CD4-positive, alpha-beta T cell treated with Interleukin-15 for 4 hours (primary cell): ENCODE results near the gene PARP8.
"Not testable (repeated sequence)": the region's sequence is repeated elsewhere in the genome, so short reads cannot be mapped to it uniquely, and the experiment has no call there.

Source experiments
- DNase-seq: peaks from one replicate; pipeline ENCODE4 v3.0.0-alpha.2; 2020; ENCODE audit warnings: low spot score

The PARP8 gene, protein sequence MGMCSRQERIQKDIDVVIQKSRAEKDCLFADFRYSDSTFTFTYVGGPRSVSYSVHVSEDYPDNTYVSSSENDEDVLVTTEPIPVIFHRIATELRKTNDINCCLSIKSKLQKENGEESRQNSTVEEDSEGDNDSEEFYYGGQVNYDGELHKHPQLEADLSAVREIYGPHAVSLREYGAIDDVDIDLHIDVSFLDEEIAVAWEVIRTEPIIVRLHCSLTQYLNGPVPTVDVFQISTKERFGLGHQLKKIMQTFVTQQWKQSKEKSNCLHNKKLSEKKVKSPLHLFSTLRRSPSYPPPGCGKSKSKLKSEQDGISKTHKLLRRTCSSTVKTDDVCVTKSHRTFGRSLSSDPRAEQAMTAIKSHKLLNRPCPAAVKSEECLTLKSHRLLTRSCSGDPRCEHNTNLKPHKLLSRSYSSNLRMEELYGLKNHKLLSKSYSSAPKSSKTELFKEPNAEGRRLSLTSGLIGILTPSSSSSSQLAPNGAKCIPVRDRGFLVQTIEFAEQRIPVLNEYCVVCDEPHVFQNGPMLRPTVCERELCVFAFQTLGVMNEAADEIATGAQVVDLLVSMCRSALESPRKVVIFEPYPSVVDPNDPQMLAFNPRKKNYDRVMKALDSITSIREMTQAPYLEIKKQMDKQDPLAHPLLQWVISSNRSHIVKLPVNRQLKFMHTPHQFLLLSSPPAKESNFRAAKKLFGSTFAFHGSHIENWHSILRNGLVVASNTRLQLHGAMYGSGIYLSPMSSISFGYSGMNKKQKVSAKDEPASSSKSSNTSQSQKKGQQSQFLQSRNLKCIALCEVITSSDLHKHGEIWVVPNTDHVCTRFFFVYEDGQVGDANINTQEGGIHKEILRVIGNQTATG

DNA sequence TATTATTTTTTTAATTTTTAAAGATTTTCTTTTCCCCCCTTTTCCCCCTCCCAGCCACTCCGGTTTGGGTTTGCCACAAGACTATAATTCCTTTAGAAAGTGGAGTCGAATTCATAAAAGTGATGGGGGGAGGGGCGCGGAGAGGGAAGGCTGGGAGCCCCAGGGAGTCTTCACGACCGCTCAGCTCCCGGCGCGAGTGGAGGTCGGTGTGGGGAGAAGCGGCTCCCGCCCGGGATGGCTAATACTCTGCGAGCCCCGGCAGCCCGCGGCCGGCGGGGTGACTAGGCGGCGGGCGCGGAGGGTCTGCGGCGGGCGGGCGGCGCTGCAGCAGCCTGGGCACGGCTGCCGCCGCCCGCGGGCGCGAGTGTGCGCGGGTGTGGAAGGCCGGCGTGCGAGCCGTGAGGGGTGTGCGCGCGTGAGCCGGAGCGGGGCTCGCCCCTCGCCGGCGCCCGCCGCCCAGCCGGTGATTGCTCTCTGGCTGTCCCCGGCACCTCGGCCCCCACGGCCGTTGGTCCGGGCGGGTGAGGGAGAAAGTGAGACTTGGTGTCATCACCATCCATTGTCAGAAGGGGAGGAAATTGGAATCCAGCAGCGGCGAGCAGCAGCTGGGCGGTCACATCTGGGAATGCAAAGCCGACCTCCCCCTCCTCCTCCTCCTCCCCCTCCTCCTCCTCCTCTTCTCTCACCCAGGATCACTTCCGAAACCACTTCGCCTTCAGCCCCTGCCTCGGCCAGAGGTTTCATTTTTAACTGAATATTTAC, at the start of gene PARP8:
PARP8 (plus strand) TSS at position 377 of the 762 bp plus-strand sequence. CDS start 459 bp downstream, outside the sequence.
- peak; percentile 40 for DNase-seq

DNA sequence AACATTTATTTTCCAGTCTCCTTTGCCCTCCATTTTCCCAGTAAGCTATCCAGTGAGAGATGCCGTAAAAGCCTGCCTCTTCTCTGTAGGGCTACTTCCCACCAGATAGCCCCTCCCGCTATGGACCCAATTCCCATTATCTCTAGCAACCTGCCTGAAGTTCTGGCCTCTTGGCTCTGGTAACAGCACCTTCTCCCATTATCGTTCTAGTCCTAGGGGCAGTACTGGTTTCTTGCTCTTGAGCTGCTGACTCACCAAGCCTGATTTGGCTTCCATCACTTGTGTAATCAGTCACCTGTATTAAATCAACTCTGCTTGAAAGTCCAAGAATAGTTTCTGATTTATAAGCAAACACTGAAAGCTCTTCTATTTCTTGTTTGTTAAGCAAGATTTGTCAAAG, 42.8 kb upstream of the PARP8 start:
- no peak for DNase-seq

DNA sequence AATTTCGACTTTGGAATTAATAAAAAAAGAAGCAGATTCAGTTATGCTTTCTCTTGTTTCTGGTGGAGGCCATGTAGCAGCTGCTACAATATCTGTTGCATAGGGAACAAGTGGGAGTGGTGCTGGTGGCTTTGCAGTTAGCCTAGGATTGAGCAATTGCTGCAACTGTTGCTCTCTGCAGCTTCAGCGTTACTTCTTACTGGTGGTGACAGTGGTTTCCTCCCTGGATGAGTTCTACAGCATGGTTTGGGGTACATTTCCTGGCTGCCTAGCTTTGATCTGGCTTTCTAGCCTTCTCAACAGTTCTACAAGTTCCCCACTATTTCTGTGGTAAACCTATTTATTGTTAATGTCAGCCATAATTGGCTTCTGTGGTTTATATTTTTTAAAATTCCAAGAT, 31.6 kb upstream of the PARP8 start:
- DNase-seq = peak; percentile 54

DNA sequence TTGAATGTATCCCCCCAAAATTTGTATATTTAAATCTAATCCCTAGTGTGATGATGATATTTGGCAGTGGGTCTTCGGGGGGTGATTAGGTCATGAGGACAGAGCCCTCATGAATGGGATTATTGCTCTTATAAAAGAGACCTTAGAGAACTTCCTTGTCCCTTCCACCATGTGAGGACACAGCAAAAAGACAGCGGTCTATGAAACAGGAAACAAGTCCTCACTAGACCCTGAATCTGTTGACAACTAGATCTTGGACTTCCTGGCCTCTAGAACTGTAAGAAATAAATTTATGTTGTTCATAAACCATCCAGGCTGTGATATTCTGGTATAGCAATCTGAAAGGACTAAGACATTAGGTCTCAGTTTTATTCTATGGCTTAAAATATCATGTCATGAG, 28.9 kb upstream of the PARP8 start:
- DNase-seq = not testable (repeated sequence)

DNA sequence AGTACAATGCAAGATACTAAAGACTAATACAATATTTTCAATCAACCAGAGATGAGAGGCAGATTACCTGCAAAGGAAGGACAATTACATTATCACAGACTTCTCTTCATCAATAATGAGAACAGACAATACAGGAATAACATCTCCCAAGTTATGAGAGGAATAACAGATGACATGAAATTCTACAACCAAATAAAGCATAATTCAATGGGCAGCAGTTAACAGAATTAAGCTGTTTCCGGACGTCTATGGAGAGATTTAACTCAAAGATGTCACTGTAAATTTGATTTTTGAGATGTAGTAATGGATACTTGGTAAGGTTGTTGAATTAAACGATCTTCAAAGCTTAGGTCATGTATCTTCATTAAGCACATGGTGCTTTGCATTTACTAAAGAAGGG, 19.8 kb upstream of the PARP8 start:
- DNase-seq = no peak

DNA sequence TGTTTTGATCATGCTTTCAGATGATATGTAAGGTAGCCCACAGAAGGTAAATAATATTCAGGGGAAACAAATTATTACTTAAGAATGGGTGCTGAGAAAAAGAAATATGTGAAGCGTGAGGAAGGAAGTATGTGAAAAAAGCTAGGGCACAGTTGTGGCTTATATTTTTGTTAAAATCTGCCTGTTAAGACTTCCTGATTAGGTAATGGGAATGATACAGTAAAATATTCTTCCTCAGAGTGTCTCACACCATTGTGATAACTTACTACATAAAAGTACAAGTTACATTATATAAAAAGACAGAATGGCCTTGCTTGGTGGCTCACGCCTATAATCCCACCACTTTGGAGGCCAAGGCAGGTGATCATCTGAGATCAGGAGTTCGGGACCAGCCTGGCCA, 18.7 kb upstream of the PARP8 start:
- DNase-seq = no peak

DNA sequence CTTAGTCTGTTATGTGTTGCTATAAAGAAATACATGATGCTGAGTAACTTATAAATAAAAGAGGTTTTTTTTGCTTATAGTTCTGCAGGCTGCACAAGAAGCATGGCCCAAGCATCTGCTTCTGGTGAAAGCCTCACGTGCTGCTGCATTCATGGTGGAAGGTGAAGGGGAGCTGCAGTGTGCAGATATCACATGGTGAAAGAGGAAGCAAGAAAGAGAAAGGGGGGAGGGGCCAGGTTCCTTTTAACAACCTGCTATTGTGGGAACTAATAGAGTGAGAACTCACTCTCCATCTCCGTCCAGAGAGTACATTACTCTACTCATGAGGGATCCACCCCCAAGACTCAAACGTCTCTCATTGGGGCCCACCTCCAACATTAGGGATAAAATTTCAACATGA, 12.5 kb upstream of the PARP8 start:
- DNase-seq = no peak

DNA sequence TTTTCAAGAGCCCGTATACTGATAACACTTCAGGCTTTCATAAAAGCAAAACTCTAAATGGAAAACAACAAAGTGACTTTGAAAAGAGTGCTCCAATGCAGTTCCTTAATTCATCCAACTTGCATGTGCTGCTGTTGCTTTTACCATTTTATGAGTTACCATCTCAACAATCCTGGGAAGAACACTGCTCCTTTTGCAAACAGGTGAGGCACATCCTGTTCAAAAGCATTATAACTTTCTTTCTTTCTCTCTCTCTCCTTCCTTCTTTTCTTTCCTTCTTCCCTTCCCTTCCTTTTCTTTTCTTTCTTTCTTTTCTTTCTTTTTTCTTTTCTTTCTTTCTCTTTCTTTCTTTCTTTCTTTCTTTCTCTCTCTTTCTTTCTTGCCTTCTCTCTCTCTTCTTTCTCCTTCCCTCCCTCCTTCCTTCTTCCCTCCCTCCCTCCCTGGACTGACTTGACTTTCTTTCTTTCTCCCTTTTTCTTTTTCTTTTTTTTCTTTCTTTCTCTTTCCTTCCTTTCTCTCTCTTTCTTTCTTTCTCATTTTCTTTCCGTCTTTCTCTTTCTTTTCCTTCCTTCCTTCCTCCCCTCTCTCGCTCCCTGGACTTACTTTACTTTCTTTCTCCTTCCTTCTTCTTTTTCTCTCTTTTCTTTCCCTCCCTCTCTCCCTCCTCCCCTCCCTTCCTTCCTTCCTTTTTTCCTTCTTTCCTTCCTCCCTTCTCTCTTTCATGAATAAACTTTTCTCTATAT, 11.2 kb upstream of the PARP8 start:
- DNase-seq = no peak

- DNase-seq = no peak
These were observed 10.6 kb upstream of the PARP8 start for GRCh38 chr5:50655810-50656205.

GRCh38 chr5:50657044-50657443, 9.4 kb upstream of the PARP8 start:
- DNase-seq = no peak

DNA sequence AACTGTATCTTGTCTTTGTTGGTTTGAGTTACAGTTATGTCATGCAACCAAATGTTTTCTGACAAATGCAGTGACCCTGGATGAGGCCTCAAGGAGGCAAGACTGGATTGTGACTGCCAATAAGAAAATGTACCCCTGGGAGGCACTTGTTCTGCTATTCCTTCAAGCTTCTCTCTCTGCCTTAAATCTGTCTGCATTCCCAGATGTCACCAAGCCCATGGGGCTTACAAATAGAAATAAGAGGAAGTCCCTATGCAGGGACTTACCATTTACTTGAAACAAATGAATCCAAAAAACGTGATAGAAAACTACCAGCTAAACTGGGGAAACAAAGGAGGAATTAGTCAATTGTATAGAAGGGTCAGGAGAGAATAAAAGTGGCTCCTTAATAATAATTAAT, 8.2 kb upstream of the PARP8 start:
- no peak for DNase-seq

DNA sequence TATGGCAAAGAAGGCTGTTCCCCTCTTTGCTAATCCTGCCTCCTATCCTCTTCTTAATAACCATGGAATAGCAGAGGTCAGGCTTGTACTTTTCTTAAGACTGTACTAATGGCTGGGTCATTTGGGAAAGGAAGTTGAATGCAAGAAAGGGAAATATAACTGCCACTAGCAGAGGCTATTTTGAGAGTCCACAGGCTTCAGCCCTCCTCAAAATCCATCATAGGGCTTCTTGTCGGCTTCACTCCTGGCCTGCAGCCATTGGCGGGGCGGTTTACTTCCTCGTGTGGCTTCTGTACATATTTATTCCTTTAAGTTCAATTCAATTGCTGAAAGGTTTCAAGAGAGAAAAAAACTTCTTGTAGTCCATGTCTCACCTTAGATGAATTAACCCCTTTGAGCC, 2.8 kb upstream of the PARP8 start:
- no peak for DNase-seq

- DNase-seq = no peak
These were observed 1.3 kb upstream of the PARP8 start for GRCh38 chr5:50665091-50665490.

DNA sequence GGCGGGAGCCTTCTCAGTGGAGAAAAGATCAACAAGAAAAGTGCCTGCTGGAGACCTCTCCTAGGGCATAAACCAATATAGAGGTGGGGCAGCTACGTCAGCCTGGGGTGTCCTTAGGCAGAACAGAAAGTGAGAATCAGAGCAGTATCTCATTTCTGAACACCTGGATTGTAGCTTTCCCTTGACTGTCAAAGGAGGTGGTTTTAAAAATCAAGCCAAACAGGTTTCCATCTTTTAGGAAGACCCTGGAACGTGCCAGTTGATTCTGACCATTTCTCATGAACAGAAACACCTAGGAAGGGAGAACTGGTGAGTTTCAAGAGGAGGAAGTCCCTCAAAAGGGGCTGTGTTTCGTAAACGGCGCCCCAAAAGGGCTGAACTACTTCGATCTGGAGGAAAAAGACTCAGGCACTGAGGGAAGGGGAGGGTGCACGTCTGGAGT, 655 bp upstream of the PARP8 start:
- peak; percentile 43 for DNase-seq

GRCh38 chr5:50667023-50667652, 701 bp downstream of the PARP8 start:
- DNase-seq = no peak

DNA sequence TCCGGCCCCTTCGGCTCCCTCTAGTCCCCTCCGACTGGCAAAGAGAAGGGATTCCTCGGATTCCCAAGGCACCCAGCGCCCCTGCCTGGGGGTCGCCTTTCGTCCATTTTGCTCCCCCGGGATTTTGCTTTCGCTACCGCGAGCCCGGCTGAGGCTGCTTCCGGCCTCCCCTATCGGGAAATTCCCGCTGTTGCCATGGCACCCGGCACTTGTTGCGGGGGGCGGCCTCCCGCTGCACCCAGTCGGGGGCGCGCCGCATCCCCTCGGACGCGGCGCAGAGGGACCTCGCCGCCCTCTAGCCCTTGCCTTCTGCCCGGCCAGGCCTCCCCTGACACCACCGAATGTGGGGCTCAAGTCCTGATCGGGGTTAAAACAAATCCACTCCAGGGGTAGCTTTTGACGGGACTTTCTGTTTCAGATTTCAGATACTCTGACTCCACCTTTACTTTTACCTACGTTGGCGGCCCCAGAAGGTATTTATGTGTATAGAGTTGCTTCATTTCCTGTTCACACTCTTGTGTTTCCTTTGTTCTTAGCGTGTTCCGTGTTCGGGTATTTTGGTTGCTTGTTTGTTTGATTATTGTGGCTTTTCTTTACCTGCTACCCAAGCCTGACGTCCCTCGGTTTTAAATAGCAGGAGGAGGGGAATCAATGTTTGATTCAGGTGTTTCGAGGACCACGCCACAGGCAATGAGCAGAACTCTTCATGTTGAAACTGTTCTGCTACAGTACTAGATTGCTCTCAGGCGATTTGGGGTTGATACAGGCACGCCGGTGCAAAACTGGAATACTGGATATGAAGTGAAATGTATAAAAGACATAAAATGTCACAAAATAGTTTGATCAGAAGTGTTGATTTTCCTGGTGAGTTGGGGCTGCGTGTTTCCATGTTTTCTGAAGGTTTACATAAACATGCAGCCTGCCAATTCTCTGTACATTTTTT, 1.5 kb downstream of the PARP8 start:
- peak; percentile 85 for DNase-seq

DNA sequence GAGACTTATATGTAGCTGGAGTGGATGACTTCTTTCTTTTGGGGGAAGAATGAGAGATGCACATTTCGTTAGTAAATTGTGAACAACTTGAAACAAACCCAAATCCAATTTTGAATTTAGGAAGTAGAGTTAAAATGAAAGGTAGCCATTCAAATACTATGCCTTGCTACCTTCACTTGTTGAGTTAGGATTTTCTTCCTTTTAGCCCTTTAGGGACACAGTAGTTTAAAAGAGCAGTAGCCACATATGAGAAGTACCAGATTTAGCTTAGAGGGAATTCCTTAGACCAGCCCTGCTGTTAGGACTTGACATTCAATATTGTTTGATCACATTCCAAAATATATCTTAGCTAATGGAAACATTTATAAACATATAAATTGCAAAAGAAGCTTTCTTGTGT, 2.2 kb downstream of the PARP8 start:
- DNase-seq = not testable (repeated sequence)

- no peak for DNase-seq
These were observed 6.2 kb downstream of the PARP8 start for GRCh38 chr5:50672663-50673062.

DNA sequence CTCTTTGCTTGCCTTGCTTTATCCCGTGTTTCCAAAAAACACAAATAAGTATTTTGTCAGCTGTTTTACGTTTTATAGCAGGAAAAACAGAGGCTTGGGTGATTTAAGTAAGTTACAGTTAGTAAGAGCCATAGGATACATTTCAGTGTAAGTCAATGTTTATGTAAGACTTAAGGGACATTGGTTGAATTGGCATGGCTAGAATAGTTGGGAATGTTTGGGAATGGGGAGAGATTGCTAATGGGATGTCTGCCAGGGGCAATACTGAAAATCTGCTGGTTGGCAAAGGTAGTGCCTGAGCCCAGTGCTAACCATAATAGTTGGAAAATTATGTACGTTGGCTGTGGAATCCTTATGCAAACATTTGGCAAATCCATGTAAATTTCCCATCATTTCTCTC, 7.0 kb downstream of the PARP8 start:
- DNase-seq = not testable (repeated sequence)

DNA sequence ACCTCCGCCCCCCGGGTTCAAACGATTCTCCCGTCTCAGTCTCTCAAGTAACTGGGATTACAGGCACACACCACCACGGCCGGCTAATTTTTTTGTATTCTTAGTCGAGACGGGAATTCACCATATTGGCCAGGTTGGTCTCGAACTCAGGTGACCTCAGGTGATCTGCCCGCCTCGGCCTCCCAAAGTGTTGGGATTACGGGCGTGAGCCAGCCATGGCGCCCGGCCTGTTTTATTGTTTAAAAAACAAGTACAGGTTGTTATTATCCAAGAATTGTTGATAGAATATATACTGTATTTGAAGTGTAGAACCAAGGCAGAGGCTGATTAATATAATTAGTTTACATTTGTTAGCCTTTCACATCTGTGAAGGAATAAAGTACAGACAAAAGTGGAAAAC, 8.9 kb downstream of the PARP8 start:
- no peak for DNase-seq
